ENCODE data around the gene ZBTB20.

ZBTB20 gene

GRCh38 chr3:114417675-114418074 lies 729.4 kb downstream of the ZBTB20 start:
- TF ChIP-seq FOXP2 (optimal IDR thresholded peaks at IDR 0.05; ENCODE audit: borderline replicate concordance, extremely low read depth, extremely low read length, insufficient read depth) = no peak
- TF ChIP-seq REST (IDR thresholded peaks at IDR 0.05; ENCODE audit: insufficient read depth in 1 of 2, low read depth in 2 of 2, low read length in 2 of 2) = no peak
- no peak for TF ChIP-seq TAF1 (IDR thresholded peaks at IDR 0.05; ENCODE audit: borderline replicate concordance, insufficient read depth, low read length)
- TF ChIP-seq POLR2AphosphoS5 (IDR thresholded peaks at IDR 0.05; ENCODE audit: low read depth, low read length) = no peak
- no peak for TF ChIP-seq SIN3A (IDR thresholded peaks at IDR 0.05; ENCODE audit: borderline replicate concordance, insufficient read depth, low read length)

- TF ChIP-seq REST (IDR thresholded peaks at IDR 0.05; ENCODE audit: insufficient read depth in 1 of 2, low read depth in 2 of 2, low read length in 2 of 2) (no peak), POLR2AphosphoS5 (IDR thresholded peaks at IDR 0.05; ENCODE audit: low read depth, low read length) (no peak), SIN3A (IDR thresholded peaks at IDR 0.05; ENCODE audit: borderline replicate concordance, insufficient read depth, low read length) (no peak), FOXP2 (optimal IDR thresholded peaks at IDR 0.05; ENCODE audit: borderline replicate concordance, extremely low read depth, extremely low read length, insufficient read depth) (no peak), TAF1 (IDR thresholded peaks at IDR 0.05; ENCODE audit: borderline replicate concordance, insufficient read depth, low read length) (no peak)
These were observed 729.8 kb downstream of the ZBTB20 start for GRCh38 chr3:114417265-114417664.

GRCh38 chr3:114411811-114412803 lies 735.0 kb downstream of the ZBTB20 start:
- TF ChIP-seq FOXP2 (optimal IDR thresholded peaks at IDR 0.05; ENCODE audit: borderline replicate concordance, extremely low read depth, extremely low read length, insufficient read depth) (no peak), TAF1 (IDR thresholded peaks at IDR 0.05; ENCODE audit: borderline replicate concordance, insufficient read depth, low read length) (no peak), SIN3A (IDR thresholded peaks at IDR 0.05; ENCODE audit: borderline replicate concordance, insufficient read depth, low read length) (no peak), POLR2AphosphoS5 (IDR thresholded peaks at IDR 0.05; ENCODE audit: low read depth, low read length) (no peak), REST (IDR thresholded peaks at IDR 0.05; ENCODE audit: insufficient read depth in 1 of 2, low read depth in 2 of 2, low read length in 2 of 2) (no peak)

GRCh38 chr3:114411190-114411668 lies 735.9 kb downstream of the ZBTB20 start:
- TF ChIP-seq SIN3A (IDR thresholded peaks at IDR 0.05; ENCODE audit: borderline replicate concordance, insufficient read depth, low read length) (no peak), TAF1 (IDR thresholded peaks at IDR 0.05; ENCODE audit: borderline replicate concordance, insufficient read depth, low read length) (no peak), REST (IDR thresholded peaks at IDR 0.05; ENCODE audit: insufficient read depth in 1 of 2, low read depth in 2 of 2, low read length in 2 of 2) (no peak), POLR2AphosphoS5 (IDR thresholded peaks at IDR 0.05; ENCODE audit: low read depth, low read length) (no peak), FOXP2 (optimal IDR thresholded peaks at IDR 0.05; ENCODE audit: borderline replicate concordance, extremely low read depth, extremely low read length, insufficient read depth) (no peak)
